NCI-H345 treated with DMSO at 0.1 percent for 48 hours (cell line): ENCODE measurements around the gene OXER1.

Experiments
- DNase-seq: peaks from one replicate; lab custom pipeline; 2025; ENCODE audit not compliant: unreplicated experiment; lab: John Stamatoyannopoulos, UW

Gene OXER1

DNA sequence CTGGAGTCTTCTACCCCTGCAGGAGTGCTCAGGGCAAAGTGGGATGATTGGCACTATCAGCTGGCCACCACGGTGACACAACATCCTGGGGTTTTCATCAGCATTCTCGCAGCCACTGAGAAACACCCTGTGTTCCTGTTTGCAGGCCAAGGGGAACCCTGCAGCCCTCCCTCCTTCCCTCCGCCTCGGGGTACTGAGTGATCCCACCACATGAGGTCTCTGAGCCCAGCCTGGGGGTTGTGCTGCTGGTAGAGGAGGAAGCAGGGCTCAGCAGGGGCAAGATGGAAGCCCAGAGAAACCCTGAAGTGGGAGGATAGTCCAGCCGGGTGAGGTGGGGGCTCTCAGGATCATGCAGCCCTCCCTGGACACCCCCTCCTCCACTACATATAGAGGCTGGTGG, at the start of gene OXER1:
Gene OXER1 (minus strand): TSS at position 40 of the 400 bp plus-strand sequence. CDS start 73 bp downstream, outside the sequence.
- no peak for DNase-seq

- no peak for DNase-seq
These were observed 49.1 kb upstream of the OXER1 start for GRCh38 chr2:42812899-42813479.

- peak; percentile 58 for DNase-seq
These were observed 47.3 kb upstream of the OXER1 start for GRCh38 chr2:42810971-42811811.

DNA sequence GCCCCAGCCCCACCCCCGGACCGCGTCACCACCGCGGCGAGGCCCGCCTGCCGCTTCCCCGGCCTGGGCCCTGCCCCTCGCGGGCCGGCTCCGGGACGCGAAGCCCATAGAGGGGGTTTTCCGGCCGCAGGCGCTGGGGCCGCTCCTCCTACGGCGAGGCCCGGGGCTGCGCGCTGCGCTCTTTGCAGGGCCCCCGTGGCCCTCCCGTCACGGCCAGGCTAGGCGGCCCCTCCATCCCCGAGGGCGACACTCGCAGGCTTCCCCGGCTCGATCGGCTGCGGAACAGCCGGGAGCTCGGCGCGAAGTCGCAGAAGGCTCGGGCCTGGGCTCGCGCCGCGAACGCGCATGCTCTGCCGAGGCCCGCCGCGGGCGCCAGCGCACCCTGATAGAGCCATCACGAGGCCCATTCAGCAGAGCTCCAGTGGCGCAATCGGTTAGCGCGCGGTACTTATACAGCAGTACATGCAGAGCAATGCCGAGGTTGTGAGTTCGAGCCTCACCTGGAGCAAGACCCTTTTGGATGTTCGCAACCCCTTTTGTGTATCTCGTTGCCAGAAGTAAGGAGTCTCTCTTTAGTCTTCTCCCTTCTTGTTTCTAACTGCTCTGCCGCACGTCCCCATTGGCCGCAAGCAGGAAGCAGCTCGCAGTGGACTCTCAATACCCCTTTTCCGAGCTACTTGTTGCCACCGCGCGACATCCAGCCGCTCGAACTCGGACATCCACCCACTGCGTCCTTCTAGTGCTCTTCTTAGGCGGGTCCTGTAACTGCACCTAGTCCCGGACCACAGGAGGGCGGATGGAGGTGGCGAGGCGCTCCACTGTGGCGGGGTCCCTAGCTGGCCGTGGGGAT, 46.4 kb upstream of the OXER1 start:
- peak; percentile 79 for DNase-seq

DNA sequence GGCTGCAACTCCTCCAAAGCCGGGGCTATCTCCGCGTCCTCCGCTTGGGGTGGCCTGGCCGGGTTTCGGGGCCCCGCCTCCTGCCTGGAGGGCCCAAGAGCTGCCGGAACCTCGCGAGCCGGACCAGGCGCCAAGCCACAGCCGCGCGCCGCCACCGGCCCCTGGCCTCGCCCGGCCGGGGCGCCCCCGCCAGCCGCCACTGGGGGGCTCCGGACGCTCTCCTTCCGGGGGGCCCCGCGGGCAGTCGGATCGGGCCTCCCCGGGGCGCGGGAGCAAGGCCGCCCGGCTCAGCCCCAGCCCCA, 45.8 kb upstream of the OXER1 start:
- DNase-seq, result no peak

DNA sequence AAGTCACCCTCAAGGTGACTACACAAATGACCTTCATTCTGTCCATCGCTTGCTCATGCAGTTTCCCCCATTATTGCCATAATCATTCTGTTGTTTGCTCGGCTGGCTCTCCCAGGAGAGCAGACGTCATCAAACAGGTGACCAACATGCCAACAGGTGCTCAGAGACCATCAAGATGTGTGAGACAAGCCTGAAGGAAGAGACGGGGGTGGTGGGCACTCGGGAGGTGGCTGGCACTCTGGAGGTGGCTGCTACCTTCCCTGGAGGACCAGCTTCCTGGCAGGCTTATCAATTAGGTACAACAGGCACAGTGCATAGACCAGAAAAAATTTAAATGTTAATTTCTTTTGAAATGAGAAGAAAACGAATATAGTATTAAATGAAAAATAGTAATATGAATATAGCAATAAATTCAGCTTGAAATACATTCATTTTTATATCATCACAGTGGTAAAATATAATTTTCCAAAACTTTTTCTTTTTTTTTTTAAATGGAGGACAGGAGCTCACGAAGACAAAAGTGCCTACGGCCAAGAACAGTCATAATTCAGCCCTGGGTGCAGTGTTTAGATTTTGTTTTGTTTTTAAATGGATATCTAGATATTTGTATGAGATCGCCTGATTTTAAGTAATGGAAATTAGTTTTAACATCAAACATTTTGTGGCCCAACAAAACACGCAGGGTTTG, 45.3 kb upstream of the OXER1 start:
- peak; percentile 37 for DNase-seq

GRCh38 chr2:42808301-42808700, 44.4 kb upstream of the OXER1 start:
- no peak for DNase-seq

GRCh38 chr2:42806786-42807185, 42.9 kb upstream of the OXER1 start:
- DNase-seq, result no peak

DNA sequence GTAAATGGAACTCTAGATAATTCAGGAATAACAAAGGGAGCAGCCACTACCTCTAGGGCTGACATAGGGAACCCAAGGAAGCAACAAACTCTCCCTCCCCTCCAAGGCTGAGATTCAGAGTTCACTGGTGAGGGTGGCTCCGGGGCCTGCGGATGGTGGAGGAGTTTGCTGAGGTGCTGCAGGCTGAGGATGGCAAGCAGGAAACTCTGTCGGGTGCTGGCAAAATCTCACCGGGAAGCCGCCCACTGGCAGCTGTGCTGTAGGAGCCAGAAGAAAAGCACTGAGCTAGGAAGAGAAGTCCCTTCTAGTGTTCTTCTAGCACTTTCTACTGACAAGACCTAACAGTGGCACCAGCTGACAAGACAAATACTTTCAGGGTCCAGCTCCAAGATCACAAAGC, 41.0 kb upstream of the OXER1 start:
- no peak for DNase-seq

- DNase-seq, result no peak
These were observed 40.4 kb upstream of the OXER1 start for GRCh38 chr2:42804338-42804737.

DNA sequence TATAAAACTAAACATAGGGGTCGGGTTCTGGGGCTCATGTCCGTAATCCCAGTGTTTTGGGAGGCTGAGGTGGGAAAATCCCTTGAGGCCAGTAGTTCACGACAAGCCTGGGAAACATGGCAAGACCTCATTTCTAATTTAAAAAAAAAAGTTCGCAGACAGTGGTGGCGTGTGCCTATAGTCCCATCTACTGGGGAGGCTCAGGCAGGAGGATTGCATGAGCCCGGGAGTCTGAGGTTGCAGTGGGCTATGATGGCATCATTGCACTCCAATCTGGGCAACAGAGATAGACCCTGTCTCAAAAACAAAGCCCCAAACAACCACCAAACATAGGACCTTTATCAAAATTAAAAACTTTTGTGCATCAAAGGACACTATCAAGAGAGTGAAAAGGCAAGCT, 38.2 kb upstream of the OXER1 start:
- no peak for DNase-seq

DNA sequence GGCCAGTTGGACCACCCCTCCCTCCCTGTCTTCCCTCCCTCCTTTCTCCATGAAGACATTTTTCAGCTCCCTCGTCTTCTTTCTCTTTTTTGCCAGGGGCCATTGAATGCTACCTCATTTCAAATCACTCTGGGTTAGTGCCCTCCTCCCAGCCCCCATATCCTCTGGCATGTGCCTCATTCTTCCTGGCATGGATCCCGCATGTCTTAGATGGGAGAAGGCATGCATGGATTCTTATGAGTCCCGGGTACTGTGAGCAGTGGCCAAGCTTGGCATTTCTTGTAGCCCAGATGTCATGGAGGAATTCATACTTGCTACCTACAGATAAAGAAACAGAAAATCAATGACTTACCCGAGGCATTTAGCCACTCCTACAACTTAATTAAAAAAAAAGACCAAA, 37.4 kb upstream of the OXER1 start:
- no peak for DNase-seq

- no peak for DNase-seq
These were observed 37.0 kb upstream of the OXER1 start for GRCh38 chr2:42800981-42801380.

DNA sequence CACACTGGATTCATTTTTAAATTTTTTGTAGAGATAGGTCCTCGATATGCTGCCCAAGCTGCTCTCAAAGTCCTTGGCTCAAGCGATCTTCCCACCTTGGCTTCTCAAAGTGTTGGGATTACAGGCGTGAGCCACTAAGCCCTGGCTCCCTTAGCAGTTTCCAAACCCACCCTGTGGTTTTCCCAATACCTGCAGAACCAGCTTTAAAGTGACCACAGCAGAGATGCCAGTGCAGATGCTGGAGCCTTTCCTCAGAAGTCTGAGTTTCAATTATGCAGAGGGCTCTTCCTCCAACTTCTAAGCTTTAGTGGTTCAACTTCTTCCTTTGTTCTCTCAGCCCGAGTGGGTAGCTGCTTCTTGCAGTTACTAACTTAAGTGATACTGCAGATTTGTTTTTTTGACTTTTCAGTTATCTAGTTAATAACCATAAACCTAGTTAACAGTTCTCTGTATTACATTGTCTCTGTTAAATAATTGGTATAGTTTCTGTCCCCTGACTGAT, 36.6 kb upstream of the OXER1 start:
- DNase-seq, result no peak

GRCh38 chr2:42799881-42800280, 35.9 kb upstream of the OXER1 start:
- no peak for DNase-seq

DNA sequence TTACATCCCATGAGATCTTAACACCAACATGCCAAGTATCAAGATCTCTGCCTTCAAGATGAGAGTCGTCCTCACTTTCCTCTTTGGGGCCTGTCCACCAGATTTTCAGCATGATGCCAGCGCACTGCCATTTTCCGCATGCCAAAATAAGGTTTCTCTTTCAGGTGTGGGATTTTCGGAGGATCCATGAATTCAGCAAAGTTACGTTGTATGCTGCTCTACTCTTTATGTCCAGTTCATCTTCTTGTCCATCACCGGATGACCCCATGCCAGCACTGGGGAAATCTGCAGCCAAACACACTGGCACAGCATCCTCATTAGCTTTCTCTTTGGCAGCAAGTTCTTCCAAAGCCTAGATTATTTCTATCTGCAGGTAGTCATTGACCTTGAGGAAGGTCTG, 33.3 kb upstream of the OXER1 start:
- DNase-seq, result no peak

DNA sequence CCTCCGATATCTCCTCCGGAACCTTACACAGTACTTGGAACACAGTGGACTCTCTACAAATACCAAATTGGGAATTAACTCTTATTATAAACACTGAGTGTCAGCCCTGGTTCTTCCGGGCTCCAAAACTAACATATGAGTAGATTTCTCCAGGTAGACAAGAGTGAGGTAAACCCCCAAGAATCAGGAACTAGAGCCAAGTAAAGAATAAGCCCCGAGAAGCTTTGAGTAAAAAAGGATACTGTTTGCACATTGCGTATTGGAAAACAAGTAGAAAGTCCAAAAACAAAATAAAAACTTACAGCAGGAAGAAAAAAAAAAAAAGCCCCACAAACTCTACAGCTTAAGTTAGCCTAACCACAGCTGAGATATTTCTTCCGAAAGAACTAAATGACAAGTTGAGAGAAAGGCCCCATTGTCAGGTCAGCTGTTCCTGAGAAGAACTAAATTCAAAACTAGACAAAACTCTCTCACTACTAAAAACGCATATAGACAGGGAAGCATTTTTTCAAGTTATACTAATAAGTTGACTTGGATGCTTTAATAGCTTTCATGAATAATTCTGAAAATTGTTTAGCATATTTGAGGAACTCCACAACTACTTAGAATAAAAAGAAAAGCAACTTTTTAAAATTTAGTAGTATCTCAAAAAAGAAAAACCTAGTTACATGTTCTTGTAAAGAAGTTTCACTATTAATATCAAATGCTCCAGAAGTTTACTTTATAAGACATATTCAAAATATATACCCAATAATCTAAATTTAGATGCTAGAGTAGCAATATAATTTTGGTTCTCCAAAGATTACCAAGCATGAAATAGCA, 32.7 kb upstream of the OXER1 start:
- DNase-seq, result no peak

GRCh38 chr2:42795841-42796301, 31.9 kb upstream of the OXER1 start:
- DNase-seq, result no peak

- DNase-seq, result no peak
These were observed 31.3 kb upstream of the OXER1 start for GRCh38 chr2:42795275-42795674.
